ENCODE data around the gene SMG1. TPM values are rescaled to one million over a fixed set of nuclear protein-coding genes. Genes with fewer than 3 reads are reported as not detected.

The SMG1 gene
- polyA plus RNA-seq, 1 experiment = 38.7 TPM

DNA sequence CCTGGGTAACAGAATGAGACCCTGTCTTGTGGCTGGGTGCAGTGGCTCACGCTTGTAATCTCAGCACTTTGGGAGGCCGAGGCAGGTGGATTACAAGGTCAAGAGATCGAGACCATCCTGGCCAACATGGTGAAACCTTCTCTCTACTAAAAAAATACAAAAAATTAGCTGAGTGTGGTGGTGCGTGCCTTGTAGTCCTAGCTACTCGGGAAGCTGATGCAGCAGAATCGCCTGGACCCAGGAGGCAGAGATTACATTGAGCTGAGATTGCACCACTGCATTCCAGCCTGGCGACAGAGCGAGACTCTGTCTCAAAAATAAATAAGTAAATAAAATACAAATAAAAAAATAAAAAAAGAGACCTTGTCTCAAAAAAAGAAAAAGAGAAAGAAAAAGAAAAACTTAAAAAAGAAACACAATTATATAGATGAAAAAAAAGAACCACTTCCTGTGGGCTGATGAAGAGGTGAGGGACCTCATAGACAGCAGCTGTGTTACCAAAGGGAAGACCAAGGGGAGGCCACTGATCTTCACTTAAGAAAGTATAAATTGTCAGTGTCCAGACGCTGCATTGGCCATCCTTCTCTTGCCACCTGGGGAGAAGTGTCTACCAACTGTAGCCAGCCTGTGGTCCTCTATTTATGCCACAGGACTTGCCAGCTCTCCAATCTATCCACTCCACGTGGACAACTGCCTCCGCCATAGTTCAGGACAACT is 24.4 kb upstream of the SMG1 start:
- Histone ChIP-seq H3K4me3 (ENCODE audit: low read depth, low read length) (no peak overlapping the region), H3K9me3 (ENCODE audit: control insufficient read depth, insufficient read depth, low read length) (no peaks in the 10 kb centered on the region), H3K27me3 (ENCODE audit: control insufficient read depth, insufficient read depth, low read length) (no peaks in the 10 kb centered on the region), H3K27ac (ENCODE audit: low read depth, low read length) (no peak overlapping the region)
- DNase-seq (ENCODE audit: low read depth, low spot score) = no peak
- TF ChIP-seq, protein P1, sequence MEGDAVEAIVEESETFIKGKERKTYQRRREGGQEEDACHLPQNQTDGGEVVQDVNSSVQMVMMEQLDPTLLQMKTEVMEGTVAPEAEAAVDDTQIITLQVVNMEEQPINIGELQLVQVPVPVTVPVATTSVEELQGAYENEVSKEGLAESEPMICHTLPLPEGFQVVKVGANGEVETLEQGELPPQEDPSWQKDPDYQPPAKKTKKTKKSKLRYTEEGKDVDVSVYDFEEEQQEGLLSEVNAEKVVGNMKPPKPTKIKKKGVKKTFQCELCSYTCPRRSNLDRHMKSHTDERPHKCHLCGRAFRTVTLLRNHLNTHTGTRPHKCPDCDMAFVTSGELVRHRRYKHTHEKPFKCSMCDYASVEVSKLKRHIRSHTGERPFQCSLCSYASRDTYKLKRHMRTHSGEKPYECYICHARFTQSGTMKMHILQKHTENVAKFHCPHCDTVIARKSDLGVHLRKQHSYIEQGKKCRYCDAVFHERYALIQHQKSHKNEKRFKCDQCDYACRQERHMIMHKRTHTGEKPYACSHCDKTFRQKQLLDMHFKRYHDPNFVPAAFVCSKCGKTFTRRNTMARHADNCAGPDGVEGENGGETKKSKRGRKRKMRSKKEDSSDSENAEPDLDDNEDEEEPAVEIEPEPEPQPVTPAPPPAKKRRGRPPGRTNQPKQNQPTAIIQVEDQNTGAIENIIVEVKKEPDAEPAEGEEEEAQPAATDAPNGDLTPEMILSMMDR (IDR thresholded peaks at IDR 0.05; ENCODE audit: low read depth, low read length) = no peak
- CTCF ChIA-PET = no interaction called here
- POLR2A ChIA-PET = no interaction called here

DNA sequence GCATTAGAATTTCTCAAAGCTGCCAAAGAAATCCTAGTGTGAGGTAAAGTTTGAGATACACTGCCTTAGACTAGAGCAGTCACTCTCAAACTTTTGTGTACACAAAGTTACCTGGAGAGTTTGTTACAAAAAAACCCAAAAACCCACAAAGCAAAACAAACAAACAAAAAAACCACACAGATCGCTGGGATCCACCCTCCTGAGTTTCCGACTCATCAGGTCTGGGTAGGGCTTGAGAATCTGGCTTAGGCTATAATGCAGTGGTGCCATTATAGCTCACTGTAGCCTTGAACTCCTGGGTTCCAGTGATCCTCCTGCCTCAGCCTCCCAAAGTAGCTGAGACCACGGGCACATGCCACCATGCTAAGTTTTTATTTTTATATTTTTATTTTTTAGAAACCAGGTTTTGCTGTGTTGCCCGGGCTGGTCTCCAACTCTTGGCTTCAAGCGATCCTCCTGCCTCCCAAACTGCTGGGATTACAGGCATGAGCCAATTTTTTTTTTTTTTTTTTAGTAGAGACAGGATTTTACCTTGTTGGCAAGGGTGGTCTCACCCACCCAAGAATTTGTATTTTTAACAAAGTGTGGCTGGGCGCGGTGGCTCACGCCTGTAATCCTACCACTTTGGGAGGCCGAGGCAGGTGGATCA is 22.3 kb upstream of the SMG1 start:
- Histone ChIP-seq H3K27ac (ENCODE audit: low read depth, low read length) (no peak overlapping the region), H3K9me3 (ENCODE audit: control insufficient read depth, insufficient read depth, low read length) (no peaks in the 10 kb centered on the region), H3K4me3 (ENCODE audit: low read depth, low read length) (no peak overlapping the region), H3K27me3 (ENCODE audit: control insufficient read depth, insufficient read depth, low read length) (peaks cover 3% of the 10 kb centered on the region)
- ChIA-PET POLR2A (no interaction called here), CTCF (interaction anchor here (1.2 kb wide), 1 partner anchor 21 kb away, joined by 3 read pairs; no protein-coding TSS in a partner anchor)
- DNase-seq (ENCODE audit: low read depth, low spot score) = no peak
- TF ChIP-seq, protein P1 (IDR thresholded peaks at IDR 0.05; ENCODE audit: low read depth, low read length) = no peak

DNA sequence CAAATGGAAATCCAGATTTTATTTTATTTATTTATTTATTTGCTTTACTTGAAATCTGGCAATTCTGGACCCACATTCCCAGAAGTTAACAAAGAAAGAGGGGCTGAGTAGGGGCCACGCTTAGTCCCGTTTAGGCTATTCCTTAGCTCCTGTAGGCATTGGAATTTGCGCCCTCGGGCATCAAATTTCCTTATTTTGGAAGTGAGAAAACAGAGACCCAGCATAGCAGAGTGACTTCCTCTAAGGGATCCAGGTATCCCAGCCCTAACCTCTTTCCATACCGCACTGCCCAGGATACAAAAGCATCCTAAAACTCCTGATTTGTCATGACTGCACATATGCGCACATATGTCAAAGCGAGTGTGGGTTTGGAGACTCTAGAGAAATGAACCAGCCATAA is 19.0 kb upstream of the SMG1 start:
- no peak for DNase-seq (ENCODE audit: low read depth, low spot score)
- CTCF ChIA-PET = interaction anchor here (2.6 kb wide), 1 partner anchor 24 kb away, joined by 8 read pairs; no protein-coding TSS in a partner anchor
- H3K4me3 ChIP-seq (ENCODE audit: low read depth, low read length) = no peak overlapping the region
- peaks cover 3% of the 10 kb centered on the region for H3K27me3 ChIP-seq (ENCODE audit: control insufficient read depth, insufficient read depth, low read length)
- TF ChIP-seq, protein P1 (IDR thresholded peaks at IDR 0.05; ENCODE audit: low read depth, low read length) = no peak
- no peaks in the 10 kb centered on the region for H3K9me3 ChIP-seq (ENCODE audit: control insufficient read depth, insufficient read depth, low read length)
- no peak overlapping the region for H3K27ac ChIP-seq (ENCODE audit: low read depth, low read length)
- POLR2A ChIA-PET = no interaction called here

DNA sequence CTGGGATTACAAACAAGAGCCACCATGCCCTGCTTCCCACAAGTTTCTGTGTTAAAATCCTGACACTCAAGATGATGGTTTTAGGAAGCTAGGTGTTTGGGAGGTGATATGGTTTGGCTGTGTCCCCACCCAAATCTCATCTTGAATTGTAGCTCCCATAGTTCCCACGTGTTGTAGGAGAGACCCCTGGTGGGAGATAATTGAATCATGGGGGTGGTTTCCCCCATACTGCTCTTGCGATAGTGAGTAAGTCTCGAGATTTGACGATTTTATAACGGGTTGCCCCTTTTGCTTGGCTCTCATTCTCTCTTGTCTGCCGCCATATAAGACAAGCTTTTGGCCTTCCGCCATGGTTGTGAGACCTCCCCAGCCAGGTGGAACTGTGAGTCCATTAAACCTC is 17.2 kb upstream of the SMG1 start:
- Histone ChIP-seq H3K4me3 (ENCODE audit: low read depth, low read length) (no peak overlapping the region), H3K27ac (ENCODE audit: low read depth, low read length) (no peak overlapping the region), H3K9me3 (ENCODE audit: control insufficient read depth, insufficient read depth, low read length) (no peaks in the 10 kb centered on the region), H3K27me3 (ENCODE audit: control insufficient read depth, insufficient read depth, low read length) (peaks cover 3% of the 10 kb centered on the region)
- CTCF ChIA-PET = interaction anchor here (0.6 to 0.9 kb wide), 2 partner anchors 11 to 26 kb away, joined by 3 read pairs; no protein-coding TSS in a partner anchor
- POLR2A ChIA-PET = no interaction called here
- DNase-seq (ENCODE audit: low read depth, low spot score) = no peak
- TF ChIP-seq, protein P1 (IDR thresholded peaks at IDR 0.05; ENCODE audit: low read depth, low read length) = no peak

DNA sequence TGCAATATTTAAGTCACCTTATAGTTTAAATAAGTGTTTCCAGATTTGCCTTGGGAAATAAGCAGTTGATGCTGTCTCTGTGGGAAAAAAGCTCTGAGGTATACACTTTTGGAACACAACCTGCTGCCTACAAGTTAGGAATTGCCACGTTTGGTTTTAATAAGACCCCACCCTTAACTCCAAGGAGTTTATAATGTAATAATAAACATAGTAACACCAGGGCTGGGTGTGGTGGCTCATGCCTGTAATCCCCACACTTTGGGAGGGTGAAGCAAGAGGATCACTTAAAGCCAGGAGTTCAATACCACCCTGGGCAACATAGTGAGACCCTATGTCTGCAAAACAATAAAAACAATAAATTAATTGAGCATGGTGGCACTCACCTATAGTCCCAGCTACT is 15.9 kb upstream of the SMG1 start:
- Histone ChIP-seq H3K9me3 (ENCODE audit: control insufficient read depth, insufficient read depth, low read length) (no peaks in the 10 kb centered on the region), H3K27ac (ENCODE audit: low read depth, low read length) (no peak overlapping the region), H3K4me3 (ENCODE audit: low read depth, low read length) (no peak overlapping the region), H3K27me3 (ENCODE audit: control insufficient read depth, insufficient read depth, low read length) (peaks cover 3% of the 10 kb centered on the region)
- CTCF ChIA-PET = interaction anchor here (0.7 kb wide), 2 partner anchors 27 to 143 kb away, joined by 3 read pairs; no protein-coding TSS in a partner anchor
- TF ChIP-seq, protein P1 (IDR thresholded peaks at IDR 0.05; ENCODE audit: low read depth, low read length) = no peak
- DNase-seq (ENCODE audit: low read depth, low spot score) = no peak
- POLR2A ChIA-PET = no interaction called here
